Sigmoid colon (tissue), 7 donors: ENCODE data around the gene GABRB1. TPM values are rescaled to one million over a fixed set of nuclear protein-coding genes. Genes with fewer than 3 reads are reported as not detected.

ENCODE experiments used
- DNase-seq: peaks from one replicate; pipeline ENCODE4 v3.0.0-alpha.2; 2019
- H3K27ac ChIP-seq, 4 donors: fragments of 200-600 bp; sonication (generic); one replicate each; pipeline ENCODE4 v1.5.1; 2016 to 2019; ENCODE audit warnings: mild to moderate bottlenecking in 1 of 4
- H3K27me3 ChIP-seq, 3 donors: fragments of 200-600 bp; sonication (generic); one replicate each; pipeline ENCODE4 v1.5.1; 2019; ENCODE audit warnings: mild to moderate bottlenecking in 1 of 3
- H3K36me3 ChIP-seq, 4 donors: fragments of 200-600 bp; sonication (generic); one replicate each; pipeline ENCODE4 v1.5.1; 2016 to 2019
- H3K4me1 ChIP-seq, 4 donors: fragments of 200-600 bp; sonication (generic); one replicate each; pipeline ENCODE4 v1.5.1; 2017 to 2019
- H3K4me3 ChIP-seq, 4 donors: fragments of 200-600 bp; sonication (generic); one replicate each; pipeline ENCODE4 v1.5.1; 2017 to 2019; ENCODE audit warnings: mild to moderate bottlenecking in 2 of 4, moderate library complexity in 1 of 4
- H3K9me3 ChIP-seq, 4 donors: fragments of 200-600 bp in 3 of 4; sonication (generic) in 3 of 4; one replicate each; pipeline versions ENCODE4 v1.5.1 to v1.6.1; 2013 to 2019
- EP300 ChIP-seq, 4 donors: sonication (generic); formaldehyde crosslinking; IDR thresholded peaks; one replicate each; pipeline ENCODE4 v1.6.1; 2017; ENCODE audit warnings: antibody characterized with exemption in 4 of 4
- POLR2A ChIP-seq, 2 donors: fragments of 450-650 bp; IDR thresholded peaks; one replicate each; pipeline ENCODE4 v1.6.1; 2016; ENCODE audit warnings: antibody characterized with exemption in 2 of 2, mild to moderate bottlenecking in 2 of 2, moderate library complexity in 2 of 2
- POLR2AphosphoS5 ChIP-seq, 4 donors: sonication (generic); formaldehyde crosslinking; IDR thresholded peaks; one replicate each; pipeline ENCODE4 v1.6.1; 2017; ENCODE audit warnings: antibody characterized with exemption in 4 of 4
- WGBS, 2 donors: extraction: QIAGEN DNeasy Blood & Tissue Kit; methylation state at CpG; one replicate each; pipeline ENCODE4 v1.1.7; 2013; 5-methylcytosine and 5-hydroxymethylcytosine counted together
- intact Hi-C: fragments of 100-400 bp; cut with DNase I; formaldehyde crosslinking; loops from one replicate; pipeline ENCODE4 v1.15.1; 2023
- polyA plus RNA-seq, 3 donors: library from polyadenylated mRNA; stranded (reverse); fragments of 200-250 nt; gene quantifications; one replicate each; pipeline ENCODE4 v1.2.3, GENCODE V29; 2013
- total RNA-seq, 4 donors: library from RNA; depleted of rRNA; stranded (reverse); fragments of >200 nt; gene quantifications; one replicate each; pipeline ENCODE4 v1.1.0, GENCODE V29; 2016
- TF ChIP-seq, protein P1 (sequence below), 4 experiments: fragments of 450-650 bp in 3 of 4; fragments of 200-600 bp in 1 of 4; IDR thresholded peaks; one replicate each; pipeline ENCODE4 v1.5.1; 2016 to 2019; ENCODE audit warnings: antibody characterized with exemption in 4 of 4, mild to moderate bottlenecking in 3 of 4, moderate library complexity in 2 of 4
- donor health status: healthy with polysubstance abuse.
- donor health status: Bipolar disorder and iron deficiency.
- donor health status: healthy.

GABRB1 gene
- total and polyA plus RNA-seq, 7 donors: 0.22 to 1.7 (median 0.49) TPM; not detected in 2

DNA sequence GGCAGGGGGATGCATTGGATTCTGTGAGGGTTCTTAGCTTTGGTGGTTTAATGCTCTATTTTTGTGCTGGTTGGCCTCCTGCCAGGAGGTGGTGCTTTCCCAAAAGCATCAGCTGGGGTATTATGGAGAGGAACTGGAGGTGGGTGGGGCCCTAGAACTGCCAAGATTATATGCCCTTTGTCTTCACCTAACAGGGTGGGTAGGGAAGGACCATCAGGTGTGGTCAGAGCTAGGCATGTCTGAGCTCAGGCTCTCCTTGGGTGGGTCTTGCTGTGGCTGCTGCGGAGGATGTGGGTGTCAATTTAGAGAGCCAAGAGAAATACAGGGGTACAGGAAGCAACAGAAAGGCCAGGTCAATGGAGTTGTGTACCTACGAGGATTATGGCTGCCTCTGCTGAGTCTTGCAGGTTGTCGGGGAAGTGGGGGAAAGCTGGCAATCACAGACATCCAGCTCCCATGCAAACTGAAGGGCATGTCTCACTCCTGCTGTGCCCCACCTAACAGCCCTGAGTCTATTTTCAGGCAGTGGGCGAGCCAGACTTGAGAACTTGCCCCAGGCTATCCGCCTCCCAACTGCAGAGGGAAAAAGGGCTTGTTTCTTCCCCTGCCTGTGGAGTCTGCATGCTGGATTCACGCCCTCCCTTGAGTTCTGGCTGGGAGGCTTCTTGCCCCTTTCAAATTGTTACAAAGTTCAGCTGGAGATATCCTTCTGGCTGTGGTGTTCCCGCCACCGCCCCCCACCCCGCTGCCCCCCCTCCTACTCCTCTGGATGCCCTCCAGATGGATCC lies 220.2 kb downstream of the GABRB1 start:
- Histone ChIP-seq H3K9me3 (no peaks in the 10 kb centered on the region), H3K36me3 (no peaks in the 10 kb centered on the region), H3K27me3 (no peaks in the 10 kb centered on the region), H3K4me3 (no peak overlapping the region), H3K4me1 (no peaks in the 10 kb centered on the region), H3K27ac (no peak overlapping the region)
- TF ChIP-seq EP300 (IDR thresholded peaks at IDR 0.05) (no peak), POLR2A (IDR thresholded peaks at IDR 0.05) (no peak), POLR2AphosphoS5 (IDR thresholded peaks at IDR 0.05) (no peak)
- TF ChIP-seq, protein P1, sequence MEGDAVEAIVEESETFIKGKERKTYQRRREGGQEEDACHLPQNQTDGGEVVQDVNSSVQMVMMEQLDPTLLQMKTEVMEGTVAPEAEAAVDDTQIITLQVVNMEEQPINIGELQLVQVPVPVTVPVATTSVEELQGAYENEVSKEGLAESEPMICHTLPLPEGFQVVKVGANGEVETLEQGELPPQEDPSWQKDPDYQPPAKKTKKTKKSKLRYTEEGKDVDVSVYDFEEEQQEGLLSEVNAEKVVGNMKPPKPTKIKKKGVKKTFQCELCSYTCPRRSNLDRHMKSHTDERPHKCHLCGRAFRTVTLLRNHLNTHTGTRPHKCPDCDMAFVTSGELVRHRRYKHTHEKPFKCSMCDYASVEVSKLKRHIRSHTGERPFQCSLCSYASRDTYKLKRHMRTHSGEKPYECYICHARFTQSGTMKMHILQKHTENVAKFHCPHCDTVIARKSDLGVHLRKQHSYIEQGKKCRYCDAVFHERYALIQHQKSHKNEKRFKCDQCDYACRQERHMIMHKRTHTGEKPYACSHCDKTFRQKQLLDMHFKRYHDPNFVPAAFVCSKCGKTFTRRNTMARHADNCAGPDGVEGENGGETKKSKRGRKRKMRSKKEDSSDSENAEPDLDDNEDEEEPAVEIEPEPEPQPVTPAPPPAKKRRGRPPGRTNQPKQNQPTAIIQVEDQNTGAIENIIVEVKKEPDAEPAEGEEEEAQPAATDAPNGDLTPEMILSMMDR (IDR thresholded peaks at IDR 0.05): no peak
- WGBS, 2 donors: 85% methylated on average over 9 of the region's 9 CpGs
- peak; percentile 32 for DNase-seq
- intact Hi-C loops: no loop called here

DNA sequence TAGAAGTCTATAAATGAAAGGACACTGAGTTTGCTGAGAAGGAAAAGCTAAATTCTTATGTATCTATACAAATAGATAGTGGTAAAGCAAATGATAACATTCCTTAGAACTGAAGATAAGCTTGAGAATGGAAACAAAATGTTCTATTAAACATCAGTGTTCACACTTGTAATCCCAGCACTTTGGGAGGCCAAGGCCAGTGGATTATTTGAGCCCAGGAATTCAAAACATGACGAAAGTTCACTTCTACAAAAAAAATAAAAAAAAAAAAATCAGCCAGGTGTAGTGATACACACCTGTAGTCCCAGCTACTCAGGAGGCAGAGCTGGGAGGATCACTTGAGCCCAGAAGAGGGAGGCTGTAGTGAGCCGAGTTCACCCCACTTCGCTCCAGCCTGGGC lies 232.4 kb downstream of the GABRB1 start:
- no peaks in the 10 kb centered on the region for H3K36me3 ChIP-seq
- no peaks in the 10 kb centered on the region for H3K9me3 ChIP-seq
- H3K27ac ChIP-seq: no peak overlapping the region
- intact Hi-C loops: no loop called here
- TF ChIP-seq POLR2AphosphoS5 (IDR thresholded peaks at IDR 0.05) (no peak), POLR2A (IDR thresholded peaks at IDR 0.05) (no peak), EP300 (IDR thresholded peaks at IDR 0.05) (no peak)
- TF ChIP-seq, protein P1 (IDR thresholded peaks at IDR 0.05): no peak
- no peaks in the 10 kb centered on the region for H3K4me1 ChIP-seq
- H3K27me3 ChIP-seq: no peaks in the 10 kb centered on the region
- DNase-seq: no peak
- WGBS, 2 donors: 84 to 87% methylated on average over 3 of the region's 3 CpGs
- H3K4me3 ChIP-seq: no peak overlapping the region

DNA sequence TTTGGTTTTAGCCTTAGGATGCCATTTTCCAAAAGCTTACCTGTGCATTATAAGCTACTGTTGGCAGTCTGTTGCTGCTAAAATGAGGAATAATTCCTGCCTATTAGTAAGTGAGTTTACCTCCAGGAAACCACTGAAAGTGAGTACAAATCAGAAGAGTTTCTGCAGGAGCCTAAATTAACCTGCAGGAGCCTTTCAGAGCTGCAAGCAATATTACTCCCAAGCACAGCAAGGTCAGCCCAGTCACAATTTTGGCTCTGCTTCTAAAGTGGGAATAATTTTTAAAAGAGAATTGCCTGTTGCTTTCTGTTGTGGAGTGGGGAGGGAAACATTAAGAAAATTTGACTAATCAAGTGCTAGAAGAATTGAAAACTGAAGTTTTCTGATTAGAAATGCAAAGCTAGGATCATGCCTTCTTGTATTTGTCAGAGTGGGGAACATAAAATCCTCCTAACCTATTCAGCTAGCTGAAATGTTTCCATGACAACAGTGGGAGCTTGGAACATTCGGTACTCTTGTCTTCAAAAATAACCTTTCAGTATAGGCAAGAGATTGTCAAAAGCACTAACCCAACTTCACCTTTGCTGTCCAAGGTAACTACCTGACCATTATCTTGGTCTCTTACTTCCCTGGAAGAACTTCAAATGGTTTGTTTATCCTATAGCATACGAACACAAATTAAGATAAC lies 239.0 kb downstream of the GABRB1 start:
- WGBS, 2 donors: 6 to 40% methylated on average over 2 of the region's 2 CpGs
- Histone ChIP-seq H3K9me3 (no peaks in the 10 kb centered on the region), H3K36me3 (no peaks in the 10 kb centered on the region), H3K4me3 (no peak overlapping the region), H3K27ac (no peak overlapping the region), H3K27me3 (no peaks in the 10 kb centered on the region), H3K4me1 (no peaks in the 10 kb centered on the region)
- no peak for DNase-seq
- intact Hi-C loops: no loop called here
- TF ChIP-seq POLR2A (IDR thresholded peaks at IDR 0.05): no peak
- TF ChIP-seq, protein P1 (IDR thresholded peaks at IDR 0.05): no peak
- TF ChIP-seq POLR2AphosphoS5 (IDR thresholded peaks at IDR 0.05): no peak
- TF ChIP-seq EP300 (IDR thresholded peaks at IDR 0.05): no peak

DNA sequence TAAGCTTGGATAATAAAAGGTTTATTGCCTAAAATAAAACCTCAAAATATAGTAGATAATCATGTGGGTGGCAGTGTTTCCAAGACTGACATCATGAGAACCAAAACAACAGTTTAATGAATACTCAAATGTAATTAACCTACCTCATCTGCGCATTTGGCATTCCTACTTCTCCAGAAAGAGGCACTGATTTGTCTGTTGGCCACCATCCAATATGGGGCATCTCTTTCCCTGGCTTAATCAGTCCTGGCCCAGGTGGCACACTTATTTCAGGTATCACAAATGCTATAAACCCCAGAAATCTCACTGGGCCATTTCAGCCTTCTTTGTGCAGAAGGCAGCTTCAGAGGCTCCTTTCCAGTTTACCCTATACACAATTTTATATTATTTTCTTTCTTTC lies 239.9 kb downstream of the GABRB1 start:
- Histone ChIP-seq H3K9me3 (no peaks in the 10 kb centered on the region), H3K27ac (no peak overlapping the region), H3K27me3 (no peaks in the 10 kb centered on the region), H3K36me3 (no peaks in the 10 kb centered on the region), H3K4me3 (no peak overlapping the region), H3K4me1 (no peaks in the 10 kb centered on the region)
- 18 to 78% methylated on average over 1 of the region's 1 CpG for WGBS, 2 donors
- TF ChIP-seq POLR2AphosphoS5 (IDR thresholded peaks at IDR 0.05) (no peak), EP300 (IDR thresholded peaks at IDR 0.05) (no peak), POLR2A (IDR thresholded peaks at IDR 0.05) (no peak)
- TF ChIP-seq, protein P1 (IDR thresholded peaks at IDR 0.05): no peak
- DNase-seq: no peak
- intact Hi-C loops: no loop called here
